ENCODE measurements around the gene SLC25A21.
"Not testable (repeated sequence)": the region's sequence is repeated elsewhere in the genome, so short reads cannot be mapped to it uniquely, and the experiment has no call there.

SLC25A21 gene

DNA sequence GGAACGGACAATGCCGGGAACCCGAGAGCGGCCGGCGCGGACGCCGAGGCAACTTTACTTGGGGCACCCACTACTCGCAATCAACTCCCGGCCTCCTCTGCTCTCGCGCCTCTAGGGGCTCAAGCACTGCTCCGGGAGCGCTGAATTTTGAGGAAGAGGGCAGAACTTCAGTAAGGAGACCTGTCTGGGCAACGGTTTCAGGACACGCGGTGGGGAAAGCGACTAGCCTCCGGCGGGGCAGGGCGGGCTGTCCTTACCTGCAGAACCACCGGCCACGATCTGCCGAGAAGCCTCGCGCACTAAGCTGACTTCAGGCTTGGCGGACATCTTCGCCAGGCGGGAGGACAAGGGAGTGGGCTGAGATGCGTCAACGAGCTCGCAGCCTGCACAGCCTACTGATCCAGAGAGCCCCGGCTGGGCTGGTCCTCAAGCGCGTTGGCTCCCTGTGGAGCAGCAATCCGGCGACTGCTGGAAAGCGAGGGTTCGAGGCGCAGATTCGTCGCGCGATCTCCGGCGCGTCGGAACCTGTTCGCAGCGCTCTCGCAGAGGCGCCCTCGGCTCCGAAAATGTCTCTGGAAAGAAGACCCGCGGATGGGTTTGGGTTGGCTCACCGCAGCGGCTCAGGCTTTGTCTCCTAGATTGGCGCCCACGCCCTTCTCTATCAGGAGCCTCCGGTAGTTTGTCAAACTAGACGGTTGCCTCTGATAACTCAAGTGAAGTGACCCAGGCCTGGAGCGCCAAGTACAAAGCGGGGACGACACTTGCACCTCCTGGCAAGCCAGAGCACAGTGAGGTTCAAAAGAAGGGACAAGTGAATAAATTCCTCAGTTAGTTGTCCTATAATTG lies at the start of gene SLC25A21:
TSS of gene SLC25A21 (minus strand) at position 583 of the 846 bp plus-strand sequence.
- DNase-seq, result peak; percentile 73

DNA sequence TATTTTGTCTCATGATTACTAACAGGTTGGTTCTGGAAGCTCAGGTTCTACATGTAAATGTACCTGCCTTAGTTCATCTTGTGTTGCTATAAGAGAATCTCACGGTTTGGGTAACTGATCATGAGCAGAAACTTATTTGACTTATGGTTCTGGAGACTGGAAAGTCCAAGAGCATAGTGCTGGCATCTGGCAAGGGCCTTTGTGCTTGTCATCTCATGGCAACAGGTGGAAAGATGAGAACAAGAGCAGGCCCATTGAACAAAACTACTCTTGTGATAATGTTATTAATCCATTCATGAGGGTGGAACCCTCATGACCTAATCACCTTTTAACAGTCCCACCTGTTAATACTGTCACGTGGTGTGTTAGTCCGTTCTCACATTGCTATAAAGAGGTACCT lies 48.7 kb upstream of the SLC25A21 start:
- DNase-seq, result no peak

DNA sequence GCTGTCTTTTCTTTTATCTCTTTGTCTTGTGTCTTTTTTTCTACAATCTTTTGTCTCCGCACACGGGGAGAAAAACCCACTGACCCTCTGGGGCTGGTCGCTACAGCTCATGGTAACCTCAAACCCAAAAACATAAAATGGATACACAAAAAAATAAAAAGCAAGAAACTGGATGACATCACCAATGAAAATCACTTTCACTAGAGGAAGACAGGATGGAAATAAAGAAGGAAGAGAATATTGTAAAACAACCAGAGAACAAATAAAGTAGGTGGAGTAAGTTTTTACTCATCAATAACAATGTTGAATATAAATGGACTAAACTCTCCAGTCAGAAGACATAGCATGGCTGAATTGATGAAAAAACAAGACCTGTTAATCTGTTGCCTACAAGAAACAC lies 42.9 kb upstream of the SLC25A21 start:
- no peak for DNase-seq

- DNase-seq, result no peak
These were observed 40.6 kb upstream of the SLC25A21 start for GRCh38 chr14:37213016-37213415.

DNA sequence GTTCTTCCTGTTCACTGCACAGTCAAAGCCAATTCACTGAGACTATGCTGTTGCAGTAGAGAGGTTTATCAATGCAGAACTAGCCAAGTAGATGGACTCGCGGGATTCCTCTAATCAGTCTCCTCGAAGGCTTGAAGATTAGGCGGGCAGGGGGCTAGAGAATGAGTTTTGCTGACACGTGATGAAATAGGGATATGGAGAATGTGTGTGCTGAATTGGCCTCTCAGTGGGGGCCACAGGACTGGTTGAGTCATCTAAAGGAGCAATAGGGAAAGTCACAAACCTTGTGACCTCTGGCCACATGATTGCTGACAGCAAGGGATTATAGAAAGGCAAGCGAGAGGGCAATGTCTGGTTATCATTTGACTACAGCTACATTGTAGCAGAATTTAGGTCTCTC lies 38.0 kb upstream of the SLC25A21 start:
- no peak for DNase-seq

- not testable (repeated sequence) for DNase-seq
These were observed 37.2 kb upstream of the SLC25A21 start for GRCh38 chr14:37209617-37210016.

- DNase-seq, result not testable (repeated sequence)
These were observed 33.5 kb upstream of the SLC25A21 start for GRCh38 chr14:37205623-37206605.

GRCh38 chr14:37203423-37203822 lies 31.0 kb upstream of the SLC25A21 start:
- DNase-seq, result no peak

GRCh38 chr14:37202812-37203211 lies 30.4 kb upstream of the SLC25A21 start:
- no peak for DNase-seq

- DNase-seq, result no peak
These were observed 29.9 kb upstream of the SLC25A21 start for GRCh38 chr14:37202265-37202664.

DNA sequence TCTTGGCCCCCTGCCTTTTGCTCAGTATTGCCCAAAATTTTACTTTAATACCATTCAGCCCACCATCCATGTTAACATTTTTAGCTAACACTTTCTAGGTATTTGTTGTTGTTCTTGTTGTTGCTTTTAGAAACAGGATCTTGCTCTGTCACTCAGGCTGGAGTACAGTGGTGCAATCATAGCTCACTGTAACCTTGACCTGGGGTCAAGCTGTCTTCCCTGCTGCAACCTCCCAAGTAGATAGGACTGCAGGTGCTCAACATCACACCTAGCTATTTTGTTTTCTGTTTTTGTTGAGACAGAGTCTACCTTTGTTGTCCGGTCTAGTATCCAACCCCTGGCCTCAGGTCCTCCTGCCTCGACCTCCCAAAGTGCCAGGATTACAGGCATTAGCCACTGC lies 29.3 kb upstream of the SLC25A21 start:
- DNase-seq, result no peak

GRCh38 chr14:37198907-37199306 lies 26.5 kb upstream of the SLC25A21 start:
- no peak for DNase-seq

DNA sequence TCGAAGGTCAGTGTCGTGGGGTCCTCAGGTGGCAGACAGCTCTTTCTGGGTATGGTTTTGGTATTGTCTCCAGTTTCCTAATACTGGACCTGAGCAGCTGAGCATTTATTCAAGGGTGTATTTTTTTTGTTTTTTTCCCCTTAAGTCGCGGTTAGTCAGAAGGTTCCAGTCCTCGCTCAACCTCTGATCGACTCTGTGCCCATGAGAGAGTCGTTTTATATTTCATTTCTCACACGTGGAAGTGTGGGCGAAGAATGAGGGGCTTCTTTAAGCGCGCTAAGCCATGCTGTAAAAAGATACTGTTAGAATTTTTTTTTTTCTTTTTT lies 25.8 kb upstream of the SLC25A21 start:
- no peak for DNase-seq

- peak; percentile 76 for DNase-seq
These were observed 25.2 kb upstream of the SLC25A21 start, which contains the start of gene MIPOL1 for GRCh38 chr14:37197421-37198272. Gene MIPOL1, plus strand, starts transcription at chr14:37197937. Its CDS starts 49,952 bp downstream, at chr14:37247889.

- no peak for DNase-seq
These were observed 24.4 kb upstream of the SLC25A21 start for GRCh38 chr14:37196604-37197420.

DNA sequence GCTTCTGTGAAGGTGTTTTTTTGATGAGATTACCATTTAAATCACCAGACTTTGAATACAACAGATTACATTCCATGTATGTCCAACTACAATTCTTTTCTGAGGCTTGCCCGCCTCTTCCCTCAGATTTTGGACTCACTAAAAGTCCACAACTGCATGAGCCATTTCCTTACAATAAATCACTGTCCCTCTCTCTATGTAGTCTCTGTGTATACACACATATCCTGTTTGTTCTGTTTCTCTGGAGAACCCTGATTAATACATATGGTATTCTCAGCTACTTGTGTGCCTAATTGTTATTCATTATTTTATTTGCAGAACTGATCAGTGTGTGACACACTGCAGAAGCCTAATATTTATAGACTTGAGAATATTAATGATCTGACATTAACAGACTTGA lies 22.9 kb upstream of the SLC25A21 start:
- peak; percentile 59 for DNase-seq

- no peak for DNase-seq
These were observed 22.3 kb upstream of the SLC25A21 start for GRCh38 chr14:37194698-37195097.

DNA sequence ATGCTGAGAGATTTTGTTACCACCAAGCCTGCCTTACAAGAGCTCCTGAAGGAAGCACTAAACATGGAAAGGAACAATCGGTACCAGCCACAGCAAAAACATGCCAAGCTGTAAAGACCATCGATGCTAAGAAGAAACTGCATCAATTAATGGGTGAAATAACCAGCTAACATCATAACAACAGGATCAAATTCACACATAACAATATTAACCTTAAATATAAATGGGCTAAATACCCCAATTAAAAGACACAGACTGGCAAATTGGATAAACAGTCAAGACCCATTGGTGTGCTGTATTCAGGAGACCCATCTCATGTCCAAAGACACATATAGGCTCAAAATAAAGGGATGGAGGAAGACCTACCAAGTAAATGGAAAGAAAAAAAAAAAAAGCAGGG lies 17.3 kb upstream of the SLC25A21 start:
- DNase-seq, result not testable (repeated sequence)

- DNase-seq, result not testable (repeated sequence)
These were observed 15.6 kb upstream of the SLC25A21 start for GRCh38 chr14:37187840-37188577.

DNA sequence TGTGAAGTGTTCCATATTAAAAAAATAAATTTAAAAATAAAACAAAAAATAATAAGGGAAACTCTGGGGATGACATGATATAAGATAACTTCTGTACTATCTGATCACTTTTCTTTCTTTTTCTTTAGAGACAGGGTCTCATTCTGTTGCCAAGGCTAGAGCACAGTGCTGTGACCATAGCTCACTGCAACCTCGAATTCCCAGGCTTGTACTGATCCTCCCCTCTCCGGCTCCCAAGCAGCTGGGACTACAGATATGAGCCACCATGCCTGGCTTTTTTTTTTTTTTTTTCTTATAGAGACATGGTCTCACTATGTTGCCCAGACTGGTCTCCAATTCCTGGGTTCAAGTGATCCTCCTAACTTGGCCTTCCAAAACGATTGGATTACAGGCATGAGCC lies 14.9 kb upstream of the SLC25A21 start:
- DNase-seq, result no peak

DNA sequence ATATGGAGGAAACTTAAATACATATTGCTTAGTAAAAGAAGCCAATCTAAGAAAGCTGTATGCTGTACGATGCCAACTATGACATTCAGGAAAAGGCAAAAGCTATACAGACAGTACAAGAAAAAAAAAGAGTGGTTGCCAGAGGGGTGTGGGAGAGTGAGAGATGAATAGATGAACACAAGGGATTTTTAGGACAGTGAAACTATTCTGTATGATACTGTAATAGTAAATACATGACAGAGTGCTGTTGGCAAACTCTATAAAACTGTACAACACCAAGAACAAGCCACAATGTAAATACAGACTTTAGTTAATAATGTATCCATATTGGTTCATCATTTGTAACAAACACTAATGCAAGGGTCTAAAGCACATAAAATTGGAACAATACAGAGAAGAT lies 14.5 kb upstream of the SLC25A21 start:
- no peak for DNase-seq

All from DMS153 (cell line).